HCT116 (cell line): ENCODE data around the gene TNRC6C. TPM values are rescaled to one million over a fixed set of nuclear protein-coding genes. Genes with fewer than 3 reads are reported as not detected.

ENCODE experiments used
- ATAC-seq: fragments of 200-7000 bp; cut with Tn5 transposase; 2 replicates; pipeline ENCODE4 v1.9.1; 2020; ENCODE audit warnings: mild to moderate bottlenecking, moderate library complexity
- BruUV-seq: library from RNA; stranded (reverse); fragments of 400-500 nt; replicated peaks from 2 replicates; lab custom pipeline; 2021; lab: Mats Ljungman, UMichigan
- CTCF ChIA-PET: fragments of 300-600 bp; sonication (Branson Sonifier 250); formaldehyde crosslinking; loops from one replicate; lab custom pipeline; 2021; ENCODE audit warnings: antibody characterized with exemption; lab: Charles Lee
- POLR2A ChIA-PET: fragments of 300-600, 350-600 bp; sonication (Branson Sonifier 250); formaldehyde crosslinking; loops from one replicate; lab custom pipeline; 2021; ENCODE audit warnings: antibody characterized with exemption; lab: Charles Lee
- RAD21 ChIA-PET, 2 experiments: fragments of 300-600 bp; sonication (Branson Sonifier 250); formaldehyde crosslinking; loops; one replicate each; lab custom pipeline; 2023; ENCODE audit warnings: low total read pairs in 2 of 2; ENCODE audit not compliant: uncharacterized antibody in 2 of 2, unreplicated experiment in 2 of 2, low non-redundant PET in 1 of 2; lab: Charles Lee
- DNase-seq: peaks from one replicate; pipeline ENCODE4 v3.0.0-alpha.2; 2010; ENCODE audit warnings: low read depth, low spot score
- H2AFZ ChIP-seq: fragments of 200-600 bp; shearing (Covaris generic), sonication (generic); 2 replicates; pipeline ENCODE4 v1.6.1; 2017; ENCODE audit warnings: low read depth, mixed run types, mixed read lengths, antibody characterized with exemption, low read length; ENCODE audit not compliant: poor library complexity, severe bottlenecking
- H3K27ac ChIP-seq: 2 replicates; pipeline ENCODE4 v1.5.1; 2012; ENCODE audit warnings: low read depth, low read length
- H3K27me3 ChIP-seq: fragments of 200-600 bp; sonication (generic); 2 replicates; pipeline ENCODE4 v1.6.1; 2016; ENCODE audit warnings: mixed run types, low read length, mixed read lengths; ENCODE audit not compliant: insufficient read depth
- H3K36me3 ChIP-seq, 2 experiments: fragments of 200-500 bp in 1 of 2; fragments of 200-600 bp in 1 of 2; sonication (Bioruptor generic) in 1 of 2; sonication (generic) in 1 of 2; 2 replicates each; pipeline versions ENCODE4 v1.5.1 to v1.6.1; 2014 to 2016; ENCODE audit warnings: low read length in 2 of 2, inconsistent platforms in 1 of 2, mixed read lengths in 1 of 2, mixed run types in 1 of 2; ENCODE audit not compliant: insufficient read depth in 2 of 2, control insufficient read depth in 1 of 2
- H3K4me1 ChIP-seq, 2 experiments: fragments of 200-600 bp in 1 of 2; sonication (generic) in 1 of 2; 2 replicates each; pipeline versions ENCODE4 v1.5.1 to v1.6.1; 2012 to 2017; ENCODE audit warnings: low read length in 2 of 2, inconsistent platforms in 1 of 2, mild to moderate bottlenecking in 1 of 2, mixed read lengths in 1 of 2, mixed run types in 1 of 2, moderate library complexity in 1 of 2; ENCODE audit not compliant: insufficient read depth in 2 of 2, control insufficient read depth in 1 of 2
- H3K4me2 ChIP-seq: fragments of 200-600 bp; sonication (generic); 2 replicates; pipeline ENCODE4 v1.6.1; 2017; ENCODE audit warnings: mixed run types, low read length, mixed read lengths
- H3K4me3 ChIP-seq, 2 experiments: fragments of 200-600 bp in 1 of 2; sonication (generic) in 1 of 2; replicated peaks in 1 of 2; 2 replicates each; pipeline ENCODE4 v1.5.1; 2011 to 2016; ENCODE audit warnings: low read length in 2 of 2, control low read depth in 1 of 2, low read depth in 1 of 2, mild to moderate bottlenecking in 1 of 2, mixed read lengths in 1 of 2, mixed run types in 1 of 2
- H3K79me2 ChIP-seq: fragments of 200-600 bp; sonication (generic); 2 replicates; pipeline ENCODE4 v1.6.1; 2017; ENCODE audit warnings: mild to moderate bottlenecking, mixed run types, low read length, moderate library complexity, mixed read lengths; ENCODE audit not compliant: insufficient read depth
- H3K9ac ChIP-seq: fragments of 200-600 bp; sonication (generic); 2 replicates; pipeline ENCODE4 v1.6.1; 2016; ENCODE audit warnings: low read length, mixed read lengths
- H3K9me2 ChIP-seq: fragments of 200-600 bp; sonication (generic), shearing (Covaris generic); 2 replicates; pipeline ENCODE4 v1.6.1; 2017; ENCODE audit warnings: mixed run types, mild to moderate bottlenecking, moderate library complexity; ENCODE audit not compliant: insufficient read depth
- H3K9me3 ChIP-seq, 2 experiments: fragments of 200-500 bp in 1 of 2; fragments of 200-600 bp in 1 of 2; sonication (Bioruptor generic) in 1 of 2; sonication (generic) in 1 of 2; 2 replicates each; pipeline ENCODE4 v1.6.1; 2014 to 2017; ENCODE audit warnings: low read length in 2 of 2, mixed read lengths in 2 of 2, inconsistent platforms in 1 of 2, low read depth in 1 of 2, mild to moderate bottlenecking in 1 of 2, mixed run types in 1 of 2, moderate library complexity in 1 of 2; ENCODE audit not compliant: control insufficient read depth in 1 of 2, insufficient read depth in 1 of 2
- H4K20me1 ChIP-seq: fragments of 200-600 bp; sonication (generic), shearing (Covaris generic); 2 replicates; pipeline ENCODE4 v1.6.1; 2017; ENCODE audit warnings: mixed run types, mild to moderate bottlenecking, moderate library complexity; ENCODE audit not compliant: insufficient read depth
- CEBPB ChIP-seq: IDR thresholded peaks from 2 replicates; pipeline ENCODE4 v1.6.1; 2012; ENCODE audit warnings: low read depth
- ELF1 ChIP-seq: IDR thresholded peaks from 2 replicates; pipeline ENCODE4 v1.6.1; 2012; ENCODE audit warnings: low read depth, borderline replicate concordance
- EZH2 ChIP-seq: fragments of 200-600 bp; sonication (generic); IDR thresholded peaks from 2 replicates; pipeline ENCODE4 v1.6.1; 2017; ENCODE audit warnings: antibody characterized with exemption, mixed run types
- JUND ChIP-seq: IDR thresholded peaks from 2 replicates; pipeline ENCODE4 v1.6.1; 2012
- RAD21 ChIP-seq: IDR thresholded peaks from 2 replicates; pipeline ENCODE4 v1.6.1; 2012; ENCODE audit warnings: low read depth, mild to moderate bottlenecking
- TCF7L2 ChIP-seq: IDR thresholded peaks from 2 replicates; pipeline ENCODE4 v1.7.0; 2011; ENCODE audit warnings: borderline replicate concordance, inconsistent platforms; ENCODE audit not compliant: insufficient read depth, insufficient read length; ENCODE audit errors: extremely low read depth
- YY1 ChIP-seq: IDR thresholded peaks from 2 replicates; pipeline ENCODE4 v1.6.1; 2011; ENCODE audit warnings: low read length, low read depth, moderate library complexity, mild to moderate bottlenecking; ENCODE audit not compliant: insufficient replicate concordance; ENCODE audit errors: extremely low read depth
- intact Hi-C: fragments of 100-400 bp; cut with micrococcal nuclease; formaldehyde crosslinking; loops from 2 replicates; pipeline ENCODE4 v1.10.0; 2022
- total RNA-seq: library from RNA; stranded (reverse); gene quantifications from one replicate; pipeline ENCODE4 v1.2.1, GENCODE V29; 2021; ENCODE audit not compliant: unreplicated experiment
- TF ChIP-seq, protein P1 (sequence below): IDR thresholded peaks from 2 replicates; pipeline ENCODE4 v1.6.1; 2012
- TF ChIP-seq, protein P2 (sequence below), 3 experiments: fragments of 200-600 bp in 1 of 3; sonication (generic) in 1 of 3; IDR thresholded peaks in 2 of 3; conservative IDR thresholded peaks in 1 of 3; 2 replicates each; pipeline ENCODE4 v1.5.1; 2012 to 2017; ENCODE audit warnings: low read depth in 2 of 3, low read length in 2 of 3, antibody characterized with exemption in 1 of 3, borderline replicate concordance in 1 of 3, control low read depth in 1 of 3, mild to moderate bottlenecking in 1 of 3, mixed read lengths in 1 of 3, mixed run types in 1 of 3, moderate library complexity in 1 of 3; ENCODE audit not compliant: insufficient read depth in 1 of 3
- TF ChIP-seq, protein P3 (sequence below): IDR thresholded peaks from 2 replicates; pipeline ENCODE4 v1.6.1; 2011; ENCODE audit warnings: mild to moderate bottlenecking, low read length, moderate library complexity; ENCODE audit not compliant: insufficient replicate concordance; ENCODE audit errors: extremely low read depth

Gene TNRC6C
- total RNA-seq, 1 experiment from 2014 or later: 23.4 TPM

DNA sequence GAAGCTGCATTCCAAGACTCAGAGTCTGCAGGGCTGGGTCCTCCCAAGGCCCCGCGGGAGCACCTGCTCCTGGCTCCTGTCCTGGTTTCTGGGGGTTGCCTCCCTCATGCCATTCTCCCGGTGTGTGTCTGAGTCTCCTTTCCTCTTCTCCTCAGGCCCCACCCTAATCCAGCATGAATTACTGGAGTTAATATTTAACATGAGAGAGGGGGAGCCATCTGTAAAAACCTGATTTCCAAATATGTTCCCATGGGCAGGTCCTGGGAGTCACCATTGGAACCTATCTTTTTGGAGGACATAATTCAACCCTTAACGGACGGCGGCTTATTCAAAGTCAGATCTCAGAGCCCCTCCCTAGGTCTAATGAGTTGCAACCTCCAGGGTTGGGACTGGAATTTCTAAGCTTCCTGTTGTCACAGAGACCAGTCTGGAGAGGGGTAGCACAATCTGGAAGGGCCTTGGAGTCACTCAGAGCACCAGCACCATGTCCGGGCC, 193.1 kb downstream of the TNRC6C start:
- intact Hi-C loops: no loop called here
- Histone ChIP-seq H3K27ac (no peak overlapping the region), H3K4me3 (no peak overlapping the region), H3K79me2 (no peaks in the 10 kb centered on the region)
- RAD21 ChIA-PET: no interaction called here
- TF ChIP-seq EZH2: no peak
- no peak for TF ChIP-seq RAD21
- TF ChIP-seq, protein P1, sequence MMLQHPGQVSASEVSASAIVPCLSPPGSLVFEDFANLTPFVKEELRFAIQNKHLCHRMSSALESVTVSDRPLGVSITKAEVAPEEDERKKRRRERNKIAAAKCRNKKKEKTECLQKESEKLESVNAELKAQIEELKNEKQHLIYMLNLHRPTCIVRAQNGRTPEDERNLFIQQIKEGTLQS: no peak
- no peak for TF ChIP-seq CEBPB
- no peak for TF ChIP-seq YY1
- TF ChIP-seq, protein P2, sequence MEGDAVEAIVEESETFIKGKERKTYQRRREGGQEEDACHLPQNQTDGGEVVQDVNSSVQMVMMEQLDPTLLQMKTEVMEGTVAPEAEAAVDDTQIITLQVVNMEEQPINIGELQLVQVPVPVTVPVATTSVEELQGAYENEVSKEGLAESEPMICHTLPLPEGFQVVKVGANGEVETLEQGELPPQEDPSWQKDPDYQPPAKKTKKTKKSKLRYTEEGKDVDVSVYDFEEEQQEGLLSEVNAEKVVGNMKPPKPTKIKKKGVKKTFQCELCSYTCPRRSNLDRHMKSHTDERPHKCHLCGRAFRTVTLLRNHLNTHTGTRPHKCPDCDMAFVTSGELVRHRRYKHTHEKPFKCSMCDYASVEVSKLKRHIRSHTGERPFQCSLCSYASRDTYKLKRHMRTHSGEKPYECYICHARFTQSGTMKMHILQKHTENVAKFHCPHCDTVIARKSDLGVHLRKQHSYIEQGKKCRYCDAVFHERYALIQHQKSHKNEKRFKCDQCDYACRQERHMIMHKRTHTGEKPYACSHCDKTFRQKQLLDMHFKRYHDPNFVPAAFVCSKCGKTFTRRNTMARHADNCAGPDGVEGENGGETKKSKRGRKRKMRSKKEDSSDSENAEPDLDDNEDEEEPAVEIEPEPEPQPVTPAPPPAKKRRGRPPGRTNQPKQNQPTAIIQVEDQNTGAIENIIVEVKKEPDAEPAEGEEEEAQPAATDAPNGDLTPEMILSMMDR (IDR thresholded peaks at IDR 0.05 in 2 of 3, conservative IDR thresholded peaks at IDR 0.05 in 1 of 3; ENCODE audit: borderline replicate concordance in 1 of 3, insufficient read depth in 1 of 3, low read depth in 2 of 3, low read length in 2 of 3): no peak
- TF ChIP-seq TCF7L2: no peak
- no peak for TF ChIP-seq ELF1
- TF ChIP-seq JUND: no peak
- TF ChIP-seq, protein P3, sequence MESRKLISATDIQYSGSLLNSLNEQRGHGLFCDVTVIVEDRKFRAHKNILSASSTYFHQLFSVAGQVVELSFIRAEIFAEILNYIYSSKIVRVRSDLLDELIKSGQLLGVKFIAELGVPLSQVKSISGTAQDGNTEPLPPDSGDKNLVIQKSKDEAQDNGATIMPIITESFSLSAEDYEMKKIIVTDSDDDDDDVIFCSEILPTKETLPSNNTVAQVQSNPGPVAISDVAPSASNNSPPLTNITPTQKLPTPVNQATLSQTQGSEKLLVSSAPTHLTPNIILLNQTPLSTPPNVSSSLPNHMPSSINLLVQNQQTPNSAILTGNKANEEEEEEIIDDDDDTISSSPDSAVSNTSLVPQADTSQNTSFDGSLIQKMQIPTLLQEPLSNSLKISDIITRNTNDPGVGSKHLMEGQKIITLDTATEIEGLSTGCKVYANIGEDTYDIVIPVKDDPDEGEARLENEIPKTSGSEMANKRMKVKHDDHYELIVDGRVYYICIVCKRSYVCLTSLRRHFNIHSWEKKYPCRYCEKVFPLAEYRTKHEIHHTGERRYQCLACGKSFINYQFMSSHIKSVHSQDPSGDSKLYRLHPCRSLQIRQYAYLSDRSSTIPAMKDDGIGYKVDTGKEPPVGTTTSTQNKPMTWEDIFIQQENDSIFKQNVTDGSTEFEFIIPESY: no peak
- TF ChIP-seq, all 23 proteins: peak for 0
- BruUV-seq: no TSS peak
- ATAC-seq (peak; percentile 46; the same call in 1 of the 2 replicates), DNase-seq (no peak)
- Histone ChIP-seq H3K9ac (no peak overlapping the region), H3K9me2 (no peaks in the 10 kb centered on the region), H3K4me2 (peak overlapping the region; percentile 34), H3K27me3 (no peaks in the 10 kb centered on the region), H2AFZ (peak overlapping the region; percentile 81), H3K9me3 (no peaks in the 10 kb centered on the region), H3K4me1 (peaks cover 8 to 12% of the 10 kb centered on the region in 2 experiments), H4K20me1 (no peaks in the 10 kb centered on the region), H3K36me3 (no peaks in the 10 kb centered on the region)
- CTCF ChIA-PET: interaction anchor here (0.7 to 1.2 kb wide), 3 partner anchors 9 to 36 kb away, joined by 3 to 5 read pairs (median 3); partner anchors contain the start of genes AFMID and TK1
- POLR2A ChIA-PET: interaction anchor here (1.1 kb wide), 1 partner anchor 9 kb away, joined by 6 read pairs; no protein-coding TSS in a partner anchor
